Measurements from ENCODE around the gene AKAP5. TPM values are rescaled to one million over a fixed set of nuclear protein-coding genes. Genes with fewer than 3 reads are reported as not detected.

The AKAP5 gene
- polyA plus RNA-seq, 1 of the 3 experiments (the other 2 are of a cell fraction) = 0.28 TPM

- H4K20me1 ChIP-seq (ENCODE audit: insufficient read depth) = no peaks in the 10 kb centered on the region
- no peak overlapping the region for H3K4me3 ChIP-seq (ENCODE audit: low read depth in 2 of 2, low read length in 1 of 2)
- H3K9me3 ChIP-seq = no peaks in the 10 kb centered on the region
- DNase-seq = no peak
- H3K4me1 ChIP-seq (ENCODE audit: control insufficient read depth in 1 of 2, insufficient read depth in 2 of 2, low read depth in 1 of 2, low read length in 1 of 2) = peaks cover 12 to 13% of the 10 kb centered on the region in 2 experiments; a peak in 3 of 4 replicates
- TF ChIP-seq EZH2phosphoT487 (IDR thresholded peaks at IDR 0.05; ENCODE audit: borderline replicate concordance, low read depth) (no peak), RXRA (IDR thresholded peaks at IDR 0.05; ENCODE audit: borderline replicate concordance, low read depth) (no peak)
- no peaks in the 10 kb centered on the region for H3K27me3 ChIP-seq (ENCODE audit: insufficient read depth)
- H3K79me2 ChIP-seq (ENCODE audit: insufficient read depth) = peaks cover 32% of the 10 kb centered on the region
- CTCF ChIA-PET = interaction anchor here (0.9 to 2.3 kb wide), 5 partner anchors 14 to 152 kb away, joined by 5 to 13 read pairs (median 6); no protein-coding TSS in a partner anchor
- H3F3A ChIP-seq (replicated peaks; ENCODE audit: insufficient read depth) = peaks cover 16% of the 10 kb centered on the region
- no peaks in the 10 kb centered on the region for H3K9me2 ChIP-seq
- peaks cover 13 to 17% of the 10 kb centered on the region in 2 experiments for H3K36me3 ChIP-seq (replicated peaks in 1 of 2; ENCODE audit: control insufficient read depth in 1 of 2, insufficient read depth in 2 of 2, low read length in 1 of 2)
- no peak overlapping the region for H3K9ac ChIP-seq
- no peak overlapping the region for H2AFZ ChIP-seq (ENCODE audit: low read depth)
- no peak overlapping the region for H3K27ac ChIP-seq (ENCODE audit: low read depth in 2 of 2, low read length in 1 of 2)
- H3K4me2 ChIP-seq = no peak overlapping the region
- POLR2A ChIA-PET = no interaction called here
These were observed 31.5 kb downstream of the AKAP5 start for GRCh38 chr14:64496764-64497163.

GRCh38 chr14:64500088-64500487 is 34.8 kb downstream of the AKAP5 start:
- Histone ChIP-seq H3K4me1 (ENCODE audit: control insufficient read depth in 1 of 2, insufficient read depth in 2 of 2, low read depth in 1 of 2, low read length in 1 of 2) (peaks cover 21 to 24% of the 10 kb centered on the region in 2 experiments), H2AFZ (ENCODE audit: low read depth) (no peak overlapping the region), H3K4me3 (ENCODE audit: low read depth in 2 of 2, low read length in 1 of 2) (no peak overlapping the region), H3K9me3 (no peaks in the 10 kb centered on the region), H3K9me2 (no peaks in the 10 kb centered on the region), H3K27me3 (ENCODE audit: insufficient read depth) (no peaks in the 10 kb centered on the region), H3K4me2 (no peak overlapping the region), H3F3A (replicated peaks; ENCODE audit: insufficient read depth) (peaks cover 26% of the 10 kb centered on the region), H3K27ac (ENCODE audit: low read depth in 2 of 2, low read length in 1 of 2) (peak overlapping the region; percentile 28 to 95; a peak in 2 of 4 replicates), H4K20me1 (ENCODE audit: insufficient read depth) (no peaks in the 10 kb centered on the region), H3K9ac (no peak overlapping the region), H3K79me2 (ENCODE audit: insufficient read depth) (peaks cover 55% of the 10 kb centered on the region), H3K36me3 (replicated peaks in 1 of 2; ENCODE audit: control insufficient read depth in 1 of 2, insufficient read depth in 2 of 2, low read length in 1 of 2) (peaks cover 8 to 13% of the 10 kb centered on the region in 2 experiments)
- no peak for DNase-seq
- TF ChIP-seq EZH2phosphoT487 (IDR thresholded peaks at IDR 0.05; ENCODE audit: borderline replicate concordance, low read depth) (no peak), FOSL2 (IDR thresholded peaks at IDR 0.05; ENCODE audit: borderline replicate concordance, low read depth) (no peak), PBX3 (IDR thresholded peaks at IDR 0.05) (no peak)
- 97% methylated on average over 1 of the region's 1 CpG for WGBS (ENCODE audit: low lambda C conversion rate)
- CTCF ChIA-PET = interaction anchor here (5.6 kb wide), 1 partner anchor 21 kb away, joined by 20 read pairs; no protein-coding TSS in a partner anchor
- POLR2A ChIA-PET = interaction anchor here (1.5 kb wide), 1 partner anchor 9 kb away, joined by 3 read pairs; no protein-coding TSS in a partner anchor

- Histone ChIP-seq H4K20me1 (ENCODE audit: insufficient read depth) (peaks cover 14% of the 10 kb centered on the region), H3K9ac (peak overlapping the region; percentile 97; the same call in 1 of the 2 replicates), H3K79me2 (ENCODE audit: insufficient read depth) (peaks cover 70% of the 10 kb centered on the region), H3K27ac (ENCODE audit: low read depth in 2 of 2, low read length in 1 of 2) (peak overlapping the region; percentile 95 to 99), H3K36me3 (replicated peaks in 1 of 2; ENCODE audit: control insufficient read depth in 1 of 2, insufficient read depth in 2 of 2, low read length in 1 of 2) (peaks cover 5 to 12% of the 10 kb centered on the region in 2 experiments), H3K9me3 (no peaks in the 10 kb centered on the region), H3F3A (replicated peaks; ENCODE audit: insufficient read depth) (peaks cover 26% of the 10 kb centered on the region), H3K27me3 (ENCODE audit: insufficient read depth) (no peaks in the 10 kb centered on the region), H3K4me3 (ENCODE audit: low read depth in 2 of 2, low read length in 1 of 2) (peak overlapping the region; percentile 92), H3K9me2 (no peaks in the 10 kb centered on the region), H2AFZ (ENCODE audit: low read depth) (peak overlapping the region; percentile 48), H3K4me2 (peak overlapping the region; percentile 98), H3K4me1 (ENCODE audit: control insufficient read depth in 1 of 2, insufficient read depth in 2 of 2, low read depth in 1 of 2, low read length in 1 of 2) (peaks cover 25% of the 10 kb centered on the region in 2 experiments)
- WGBS (ENCODE audit: low lambda C conversion rate) = 8% methylated on average over 8 of the region's 8 CpGs
- POLR2A ChIA-PET = interaction anchor here (0.5 to 1.7 kb wide), 5 partner anchors 10 to 206 kb away, joined by 3 to 5 read pairs (median 3); partner anchors contain the start of genes AKAP5 and MTHFD1
- peak; percentile 58 for DNase-seq
- CTCF ChIA-PET = interaction anchor here (0.7 to 5.6 kb wide), 10 partner anchors 9 to 938 kb away, joined by 3 to 20 read pairs (median 6); partner anchors contain the start of gene AKAP5
- TF ChIP-seq IRF3 (IDR thresholded peaks at IDR 0.05; ENCODE audit: low read depth, low read length) (no peak), FOSL2 (IDR thresholded peaks at IDR 0.05; ENCODE audit: borderline replicate concordance, low read depth) (no peak), NFIC (IDR thresholded peaks at IDR 0.05; ENCODE audit: borderline replicate concordance) (peak; percentile 23; the same call in 1 of the 2 replicates), CHD2 (IDR thresholded peaks at IDR 0.05; ENCODE audit: low read length, partially characterized antibody) (peak; percentile 80), EP300 (IDR thresholded peaks at IDR 0.05; ENCODE audit: borderline replicate concordance in 1 of 2, low read depth in 1 of 2, low read length in 1 of 2) (peak; percentile 61 to 83; a peak in 2 of 4 replicates), RCOR1 (IDR thresholded peaks at IDR 0.05; ENCODE audit: low read length) (peak; percentile 61), MAX (IDR thresholded peaks at IDR 0.05; ENCODE audit: low read depth) (peak; percentile 28; the same call in 1 of the 2 replicates), USF1 (IDR thresholded peaks at IDR 0.05; ENCODE audit: borderline replicate concordance, low read depth) (no peak), FOXJ3 (CRISPR knock-in tag; IDR thresholded peaks at IDR 0.05) (0 out of 2 replicates have a peak, but pooled peaks have one; percentile 16), GATA2 (CRISPR knock-in tag; IDR thresholded peaks at IDR 0.05) (peak; percentile 92), SIN3A (IDR thresholded peaks at IDR 0.05; ENCODE audit: borderline replicate concordance, low read depth, low read length) (no peak), POLR2AphosphoS5 (IDR thresholded peaks at IDR 0.05; ENCODE audit: low read depth, low read length) (peak; percentile 30; the same call in 1 of the 2 replicates), TEAD4 (IDR thresholded peaks at IDR 0.05; ENCODE audit: borderline replicate concordance, insufficient read depth) (no peak)
These were observed 36.3 kb downstream of the AKAP5 start for GRCh38 chr14:64501411-64502171.
